HepG2 (cell line): Measurements from ENCODE around the gene RPL41. TPM values are rescaled to one million over a fixed set of nuclear protein-coding genes. Genes with fewer than 3 reads are reported as not detected.

Source experiments
- CREB1 ChIP-seq, 2 experiments: fragments of 450-650 bp in 1 of 2; IDR thresholded peaks; 2 replicates each; pipeline ENCODE4 v1.6.1; 2016 to 2017; ENCODE audit warnings: control low read depth in 1 of 2, mild to moderate bottlenecking in 1 of 2, missing compliant biosample characterization in 1 of 2, missing genetic modification characterization in 1 of 2
- ELF3 ChIP-seq: IDR thresholded peaks from 2 replicates; pipeline ENCODE4 v1.6.1; 2016; ENCODE audit warnings: missing genetic modification reagents, missing compliant biosample characterization
- GABPA ChIP-seq, 2 experiments: IDR thresholded peaks; 2 replicates each; pipeline ENCODE4 v1.6.1; 2011 to 2016; ENCODE audit warnings: low read depth in 2 of 2, low read length in 1 of 2, missing biosample characterization in 1 of 2, missing genetic modification characterization in 1 of 2
- MED13 ChIP-seq: sonication (generic); formaldehyde crosslinking; IDR thresholded peaks from 2 replicates; pipeline ENCODE4 v1.5.0; 2020; ENCODE audit warnings: missing genetic modification reagents
- PHF21A ChIP-seq: sonication (generic); formaldehyde crosslinking; IDR thresholded peaks from 2 replicates; pipeline ENCODE4 v1.5.0; 2020; ENCODE audit warnings: mild to moderate bottlenecking, missing genetic modification reagents
- SP1 ChIP-seq, 2 experiments: fragments of 450-650 bp in 1 of 2; sonication (generic) in 1 of 2; formaldehyde crosslinking in 1 of 2; IDR thresholded peaks; 2 replicates each; pipeline versions ENCODE4 v1.4.0 to v1.6.1; 2016 to 2020; ENCODE audit warnings: missing genetic modification reagents in 1 of 2
- SP4 ChIP-seq: sonication (generic); formaldehyde crosslinking; IDR thresholded peaks from 2 replicates; pipeline ENCODE4 v1.8.1; 2023; ENCODE audit warnings: mild to moderate bottlenecking, missing genetic modification reagents
- YY1 ChIP-seq: IDR thresholded peaks from 2 replicates; pipeline ENCODE4 v1.6.1; 2011; ENCODE audit warnings: low read length, low read depth, moderate library complexity, mild to moderate bottlenecking; ENCODE audit not compliant: insufficient read depth, insufficient replicate concordance
- ZNF10 ChIP-seq: sonication (generic); formaldehyde crosslinking; IDR thresholded peaks from 2 replicates; pipeline ENCODE4 v1.4.0; 2020; ENCODE audit warnings: mild to moderate bottlenecking, low read depth, missing genetic modification reagents, borderline replicate concordance
- ZNF143 ChIP-seq: sonication (generic); formaldehyde crosslinking; IDR thresholded peaks from 2 replicates; pipeline ENCODE4 v1.4.0; 2020; ENCODE audit warnings: missing genetic modification reagents
- ZNF619 ChIP-seq: sonication (generic); formaldehyde crosslinking; IDR thresholded peaks from 2 replicates; pipeline ENCODE4 v1.4.0; 2020; ENCODE audit warnings: mild to moderate bottlenecking, missing genetic modification reagents
- polyA plus RNA-seq, 8 experiments: library from polyadenylated mRNA; depleted of rRNA in 3 of 8; stranded (reverse) in 7 of 8; unstranded in 1 of 8; fragments of >200 nt; fragmentation: Illumina TruSeq in 4 of 8; extraction: Trizol in 4 of 8; gene quantifications; 2 replicates each; pipeline versions ENCODE4 v1.2.1 to v1.2.3, GENCODE V29; 2011 to 2016; ENCODE audit warnings: low read depth in 4 of 8, missing spikeins in 1 of 8, mixed read lengths in 1 of 8; ENCODE audit not compliant: insufficient read depth in 1 of 8
- total RNA-seq, 5 experiments: library from RNA; depleted of rRNA; stranded (reverse); fragments of >200 nt; fragmentation: Illumina TruSeq; extraction: Trizol; gene quantifications; 2 replicates each; pipeline ENCODE4 v1.2.3, GENCODE V29; 2016; ENCODE audit warnings: low read depth in 1 of 5
- TF ChIP-seq, protein P1 (sequence below): sonication (generic); formaldehyde crosslinking; IDR thresholded peaks from 2 replicates; pipeline ENCODE4 v1.4.0; 2020; ENCODE audit warnings: missing genetic modification reagents
- TF ChIP-seq, protein P2 (sequence below): IDR thresholded peaks from 2 replicates; pipeline ENCODE4 v1.6.1; 2016; ENCODE audit warnings: missing compliant biosample characterization, missing genetic modification reagents, borderline replicate concordance
- TF ChIP-seq, protein P3 (sequence below): IDR thresholded peaks from 2 replicates; pipeline ENCODE4 v1.6.1; 2016; ENCODE audit warnings: missing genetic modification reagents, missing compliant biosample characterization
- TF ChIP-seq, protein P4 (sequence below): fragments of 450-650 bp; IDR thresholded peaks from 2 replicates; pipeline ENCODE4 v1.6.1; 2016
- TF ChIP-seq, protein P5 (sequence below): sonication (generic); formaldehyde crosslinking; IDR thresholded peaks from 2 replicates; pipeline ENCODE4 v1.5.1; 2020; ENCODE audit warnings: missing genetic modification reagents, mild to moderate bottlenecking, borderline replicate concordance

RPL41 gene
- total and polyA plus RNA-seq, 2 of the 13 experiments (the other 11 are each of a cell fraction or from before 2014, with no cell fraction given), result 4,012 to 7,670 TPM

DNA sequence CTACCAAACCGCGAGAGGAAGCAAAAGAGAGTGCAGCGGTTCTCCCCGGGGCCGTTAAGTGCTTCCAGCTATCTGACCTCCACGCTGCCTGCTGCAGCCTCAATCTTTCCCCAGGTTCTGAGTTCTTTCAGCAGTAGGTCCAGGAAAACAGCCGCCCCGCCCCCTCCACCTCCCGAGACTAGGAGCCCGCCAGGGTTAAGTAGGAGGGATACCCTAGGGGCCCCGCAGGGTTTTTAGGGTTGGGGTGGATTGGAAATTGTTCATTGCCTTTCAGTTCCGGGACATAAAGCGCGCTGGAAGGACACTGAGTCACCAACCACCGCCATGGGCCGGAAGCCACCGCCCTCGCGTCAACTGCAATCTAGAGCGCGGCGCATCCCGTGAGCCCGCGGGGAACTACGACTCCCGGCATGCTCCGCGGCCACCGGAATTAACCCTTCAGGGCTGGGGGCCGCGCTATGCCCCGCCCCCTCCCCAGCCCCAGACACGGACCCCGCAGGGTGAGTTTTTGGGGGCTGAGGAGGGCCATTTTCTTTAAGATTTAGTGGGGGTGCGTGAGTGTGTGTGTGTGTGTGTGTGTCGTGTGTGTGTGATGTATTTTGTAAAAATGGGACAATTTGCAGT, 35.8 kb downstream of the RPL41 start, which contains the start of gene MYL6B (continued):
- TF ChIP-seq, protein P1, sequence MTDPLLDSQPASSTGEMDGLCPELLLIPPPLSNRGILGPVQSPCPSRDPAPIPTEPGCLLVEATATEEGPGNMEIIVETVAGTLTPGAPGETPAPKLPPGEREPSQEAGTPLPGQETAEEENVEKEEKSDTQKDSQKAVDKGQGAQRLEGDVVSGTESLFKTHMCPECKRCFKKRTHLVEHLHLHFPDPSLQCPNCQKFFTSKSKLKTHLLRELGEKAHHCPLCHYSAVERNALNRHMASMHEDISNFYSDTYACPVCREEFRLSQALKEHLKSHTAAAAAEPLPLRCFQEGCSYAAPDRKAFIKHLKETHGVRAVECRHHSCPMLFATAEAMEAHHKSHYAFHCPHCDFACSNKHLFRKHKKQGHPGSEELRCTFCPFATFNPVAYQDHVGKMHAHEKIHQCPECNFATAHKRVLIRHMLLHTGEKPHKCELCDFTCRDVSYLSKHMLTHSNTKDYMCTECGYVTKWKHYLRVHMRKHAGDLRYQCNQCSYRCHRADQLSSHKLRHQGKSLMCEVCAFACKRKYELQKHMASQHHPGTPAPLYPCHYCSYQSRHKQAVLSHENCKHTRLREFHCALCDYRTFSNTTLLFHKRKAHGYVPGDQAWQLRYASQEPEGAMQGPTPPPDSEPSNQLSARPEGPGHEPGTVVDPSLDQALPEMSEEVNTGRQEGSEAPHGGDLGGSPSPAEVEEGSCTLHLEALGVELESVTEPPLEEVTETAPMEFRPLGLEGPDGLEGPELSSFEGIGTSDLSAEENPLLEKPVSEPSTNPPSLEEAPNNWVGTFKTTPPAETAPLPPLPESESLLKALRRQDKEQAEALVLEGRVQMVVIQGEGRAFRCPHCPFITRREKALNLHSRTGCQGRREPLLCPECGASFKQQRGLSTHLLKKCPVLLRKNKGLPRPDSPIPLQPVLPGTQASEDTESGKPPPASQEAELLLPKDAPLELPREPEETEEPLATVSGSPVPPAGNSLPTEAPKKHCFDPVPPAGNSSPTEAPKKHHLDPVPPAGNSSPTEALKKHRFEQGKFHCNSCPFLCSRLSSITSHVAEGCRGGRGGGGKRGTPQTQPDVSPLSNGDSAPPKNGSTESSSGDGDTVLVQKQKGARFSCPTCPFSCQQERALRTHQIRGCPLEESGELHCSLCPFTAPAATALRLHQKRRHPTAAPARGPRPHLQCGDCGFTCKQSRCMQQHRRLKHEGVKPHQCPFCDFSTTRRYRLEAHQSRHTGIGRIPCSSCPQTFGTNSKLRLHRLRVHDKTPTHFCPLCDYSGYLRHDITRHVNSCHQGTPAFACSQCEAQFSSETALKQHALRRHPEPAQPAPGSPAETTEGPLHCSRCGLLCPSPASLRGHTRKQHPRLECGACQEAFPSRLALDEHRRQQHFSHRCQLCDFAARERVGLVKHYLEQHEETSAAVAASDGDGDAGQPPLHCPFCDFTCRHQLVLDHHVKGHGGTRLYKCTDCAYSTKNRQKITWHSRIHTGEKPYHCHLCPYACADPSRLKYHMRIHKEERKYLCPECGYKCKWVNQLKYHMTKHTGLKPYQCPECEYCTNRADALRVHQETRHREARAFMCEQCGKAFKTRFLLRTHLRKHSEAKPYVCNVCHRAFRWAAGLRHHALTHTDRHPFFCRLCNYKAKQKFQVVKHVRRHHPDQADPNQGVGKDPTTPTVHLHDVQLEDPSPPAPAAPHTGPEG (CRISPR knock-in tag), result 0 out of 2 replicates have a peak, but pooled peaks have one; percentile 11
- peak; percentile 64; the same call in 1 of the 2 replicates for TF ChIP-seq SP4 (CRISPR knock-in tag)
- TF ChIP-seq, protein P2, sequence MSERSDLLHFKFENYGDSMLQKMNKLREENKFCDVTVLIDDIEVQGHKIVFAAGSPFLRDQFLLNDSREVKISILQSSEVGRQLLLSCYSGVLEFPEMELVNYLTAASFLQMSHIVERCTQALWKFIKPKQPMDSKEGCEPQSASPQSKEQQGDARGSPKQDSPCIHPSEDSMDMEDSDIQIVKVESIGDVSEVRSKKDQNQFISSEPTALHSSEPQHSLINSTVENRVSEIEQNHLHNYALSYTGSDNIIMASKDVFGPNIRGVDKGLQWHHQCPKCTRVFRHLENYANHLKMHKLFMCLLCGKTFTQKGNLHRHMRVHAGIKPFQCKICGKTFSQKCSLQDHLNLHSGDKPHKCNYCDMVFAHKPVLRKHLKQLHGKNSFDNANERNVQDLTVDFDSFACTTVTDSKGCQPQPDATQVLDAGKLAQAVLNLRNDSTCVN, result peak; percentile 80; the same call in 1 of the 2 replicates
- peak; percentile 94 for TF ChIP-seq ZNF143 (CRISPR knock-in tag)
- TF ChIP-seq, protein P3, sequence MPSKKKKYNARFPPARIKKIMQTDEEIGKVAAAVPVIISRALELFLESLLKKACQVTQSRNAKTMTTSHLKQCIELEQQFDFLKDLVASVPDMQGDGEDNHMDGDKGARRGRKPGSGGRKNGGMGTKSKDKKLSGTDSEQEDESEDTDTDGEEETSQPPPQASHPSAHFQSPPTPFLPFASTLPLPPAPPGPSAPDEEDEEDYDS (CRISPR knock-in tag), result peak; percentile 81
- TF ChIP-seq, protein P4, sequence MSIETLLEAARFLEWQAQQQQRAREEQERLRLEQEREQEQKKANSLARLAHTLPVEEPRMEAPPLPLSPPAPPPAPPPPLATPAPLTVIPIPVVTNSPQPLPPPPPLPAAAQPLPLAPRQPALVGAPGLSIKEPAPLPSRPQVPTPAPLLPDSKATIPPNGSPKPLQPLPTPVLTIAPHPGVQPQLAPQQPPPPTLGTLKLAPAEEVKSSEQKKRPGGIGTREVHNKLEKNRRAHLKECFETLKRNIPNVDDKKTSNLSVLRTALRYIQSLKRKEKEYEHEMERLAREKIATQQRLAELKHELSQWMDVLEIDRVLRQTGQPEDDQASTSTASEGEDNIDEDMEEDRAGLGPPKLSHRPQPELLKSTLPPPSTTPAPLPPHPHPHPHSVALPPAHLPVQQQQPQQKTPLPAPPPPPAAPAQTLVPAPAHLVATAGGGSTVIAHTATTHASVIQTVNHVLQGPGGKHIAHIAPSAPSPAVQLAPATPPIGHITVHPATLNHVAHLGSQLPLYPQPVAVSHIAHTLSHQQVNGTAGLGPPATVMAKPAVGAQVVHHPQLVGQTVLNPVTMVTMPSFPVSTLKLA, result peak; percentile 20; the same call in 1 of the 2 replicates
- peak; percentile 91 for TF ChIP-seq YY1
- TF ChIP-seq ZNF10 (CRISPR knock-in tag), result no peak
- TF ChIP-seq SP1 (IDR thresholded peaks at IDR 0.05), result no peak
- TF ChIP-seq SP1 (CRISPR knock-in tag; IDR thresholded peaks at IDR 0.05), result peak; percentile 81
- no peak for TF ChIP-seq PHF21A
- TF ChIP-seq ZNF619 (CRISPR knock-in tag), result 0 out of 2 replicates have a peak, but pooled peaks have one; percentile 18
- peak; percentile 29; the same call in 1 of the 2 replicates for TF ChIP-seq ELF3 (CRISPR knock-in tag)
- TF ChIP-seq CREB1 (IDR thresholded peaks at IDR 0.05), result peak; percentile 58; the same call in 1 of the 2 replicates
- peak; percentile 68 for TF ChIP-seq CREB1 (CRISPR knock-in tag; IDR thresholded peaks at IDR 0.05)
- TF ChIP-seq MED13 (CRISPR knock-in tag), result no peak
- peak; percentile 81 for TF ChIP-seq GABPA (IDR thresholded peaks at IDR 0.05; ENCODE audit: low read depth, low read length)
- TF ChIP-seq GABPA (CRISPR knock-in tag; IDR thresholded peaks at IDR 0.05; ENCODE audit: low read depth), result peak; percentile 92
- TF ChIP-seq, protein P5, sequence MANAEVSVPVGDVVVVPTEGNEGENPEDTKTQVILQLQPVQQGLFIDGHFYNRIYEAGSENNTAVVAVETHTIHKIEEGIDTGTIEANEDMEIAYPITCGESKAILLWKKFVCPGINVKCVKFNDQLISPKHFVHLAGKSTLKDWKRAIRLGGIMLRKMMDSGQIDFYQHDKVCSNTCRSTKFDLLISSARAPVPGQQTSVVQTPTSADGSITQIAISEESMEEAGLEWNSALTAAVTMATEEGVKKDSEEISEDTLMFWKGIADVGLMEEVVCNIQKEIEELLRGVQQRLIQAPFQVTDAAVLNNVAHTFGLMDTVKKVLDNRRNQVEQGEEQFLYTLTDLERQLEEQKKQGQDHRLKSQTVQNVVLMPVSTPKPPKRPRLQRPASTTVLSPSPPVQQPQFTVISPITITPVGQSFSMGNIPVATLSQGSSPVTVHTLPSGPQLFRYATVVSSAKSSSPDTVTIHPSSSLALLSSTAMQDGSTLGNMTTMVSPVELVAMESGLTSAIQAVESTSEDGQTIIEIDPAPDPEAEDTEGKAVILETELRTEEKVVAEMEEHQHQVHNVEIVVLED (CRISPR knock-in tag), result peak; percentile 86; the same call in 1 of the 2 replicates
